G401 (cell line): ENCODE data around the gene FAM193A. TPM values are rescaled to one million over a fixed set of nuclear protein-coding genes. Genes with fewer than 3 reads are reported as not detected.
"Not testable (repeated sequence)": the region's sequence is repeated elsewhere in the genome, so short reads cannot be mapped to it uniquely, and the experiment has no call there.

Experiments used
- DNase-seq: peaks from one replicate; pipeline ENCODE4 v3.0.0-alpha.2; 2015; ENCODE audit warnings: low spot score
- in situ Hi-C: cut with HindIII; loops from 2 replicates; pipeline ENCODE4 v1.10.0; 2016; ENCODE audit warnings: low sequenced_read_pairs, mixed read lengths
- total RNA-seq: library from RNA; depleted of rRNA; stranded (reverse); fragments of >200 nt; shearing (Covaris generic); gene quantifications from 2 replicates; pipeline ENCODE4 v1.2.3, GENCODE V29; 2014

Gene FAM193A
- total RNA-seq, 1 experiment from 2014 or later, result 26.2 TPM

GRCh38 chr4:2514944-2515343 lies 21.5 kb upstream of the FAM193A start:
- DNase-seq, in situ Hi-C loops: not testable (repeated sequence)

GRCh38 chr4:2515830-2516550 lies 20.5 kb upstream of the FAM193A start:
- DNase-seq, result peak; percentile 34
- in situ Hi-C loops, result no loop called here

- DNase-seq, result no peak
- in situ Hi-C loops, result no loop called here
Measured at GRCh38 chr4:2516635-2517034, 19.8 kb upstream of the FAM193A start.

GRCh38 chr4:2526559-2526958 lies 9.9 kb upstream of the FAM193A start:
- in situ Hi-C loops, result no loop called here
- no peak for DNase-seq

GRCh38 chr4:2534904-2535375 lies 1.5 kb upstream of the FAM193A start:
- in situ Hi-C loops, result no loop called here
- peak; percentile 18 for DNase-seq

- DNase-seq, result peak; percentile 44
- in situ Hi-C loops, result no loop called here
Measured at GRCh38 chr4:2535376-2536192, 863 bp upstream of the FAM193A start.

- peak; percentile 44 for DNase-seq
- in situ Hi-C loops, result no loop called here
Measured at GRCh38 chr4:2537011-2537830, 774 bp downstream of the FAM193A start.

- DNase-seq, in situ Hi-C loops: not testable (repeated sequence)
Measured at GRCh38 chr4:2543580-2544191, 7.2 kb downstream of the FAM193A start.

- no peak for DNase-seq
- in situ Hi-C loops, result no loop called here
Measured at GRCh38 chr4:2545321-2546013, 9.0 kb downstream of the FAM193A start.

- in situ Hi-C loops, result no loop called here
- no peak for DNase-seq
Measured at GRCh38 chr4:2546286-2546823, 9.9 kb downstream of the FAM193A start.

GRCh38 chr4:2546961-2547691 lies 10.7 kb downstream of the FAM193A start:
- DNase-seq, in situ Hi-C loops: not testable (repeated sequence)

- DNase-seq, result no peak
- in situ Hi-C loops, result no loop called here
Measured at GRCh38 chr4:2551118-2551517, 14.7 kb downstream of the FAM193A start.

- no peak for DNase-seq
- in situ Hi-C loops, result no loop called here
Measured at GRCh38 chr4:2552806-2553205, 16.4 kb downstream of the FAM193A start.

GRCh38 chr4:2558301-2558700 lies 21.9 kb downstream of the FAM193A start:
- no peak for DNase-seq
- in situ Hi-C loops, result no loop called here

- in situ Hi-C loops, result no loop called here
- DNase-seq, result no peak
Measured at GRCh38 chr4:2560167-2560566, 23.7 kb downstream of the FAM193A start.

- DNase-seq, result no peak
- in situ Hi-C loops, result no loop called here
Measured at GRCh38 chr4:2565533-2565932, 29.1 kb downstream of the FAM193A start.

- in situ Hi-C loops, result no loop called here
Measured at GRCh38 chr4:2570036-2570435, 33.6 kb downstream of the FAM193A start.

More at GRCh38 chr4:2570036-2570435, 33.6 kb downstream of the FAM193A start:
- DNase-seq, result no peak
